GM12878 (cell line): ENCODE results near the gene NME8. TPM values are rescaled to one million over a fixed set of nuclear protein-coding genes. Genes with fewer than 3 reads are reported as not detected.

Experiments used
- ASH2L ChIP-seq: fragments of 300-600, 200-600 bp; sonication (generic); IDR thresholded peaks from 2 replicates; pipeline ENCODE4 v1.6.1; 2017; ENCODE audit warnings: low read depth, mild to moderate bottlenecking, borderline replicate concordance
- ATF7 ChIP-seq: fragments of 450-650 bp; IDR thresholded peaks from 2 replicates; pipeline ENCODE4 v1.6.1; 2016; ENCODE audit warnings: low read depth, mild to moderate bottlenecking
- BACH1 ChIP-seq: fragments of 450-650 bp; IDR thresholded peaks from 2 replicates; pipeline ENCODE4 v1.6.1; 2017; ENCODE audit warnings: mild to moderate bottlenecking, borderline replicate concordance
- BMI1 ChIP-seq: fragments of 450-650 bp; IDR thresholded peaks from 2 replicates; pipeline ENCODE4 v1.6.1; 2016; ENCODE audit warnings: mild to moderate bottlenecking, moderate library complexity, borderline replicate concordance
- CBX3 ChIP-seq: fragments of 200-600 bp; sonication (generic); IDR thresholded peaks from 2 replicates; pipeline ENCODE4 v1.6.1; 2016; ENCODE audit warnings: low read depth, borderline replicate concordance
- CHD4 ChIP-seq: fragments of 200-600 bp; sonication (generic); IDR thresholded peaks from 2 replicates; pipeline ENCODE4 v1.6.1; 2016; ENCODE audit warnings: mild to moderate bottlenecking
- GATAD2B ChIP-seq: fragments of 450-650 bp; conservative IDR thresholded peaks from 2 replicates; pipeline ENCODE4 v1.6.1; 2017; ENCODE audit warnings: low read depth, mild to moderate bottlenecking, moderate library complexity
- HCFC1 ChIP-seq: fragments of 150-350 bp; IDR thresholded peaks from 2 replicates; pipeline ENCODE4 v1.6.1; 2014; ENCODE audit warnings: low read length
- HDAC6 ChIP-seq: fragments of 200-600 bp; sonication (generic); IDR thresholded peaks from one replicate; pipeline ENCODE4 v1.8.0; 2017; ENCODE audit warnings: antibody characterized with exemption; ENCODE audit not compliant: unreplicated experiment
- IRF4 ChIP-seq: IDR thresholded peaks from 2 replicates; pipeline ENCODE4 v1.6.1; 2011; ENCODE audit warnings: low read depth, low read length
- KLF5 ChIP-seq: fragments of 450-650 bp; IDR thresholded peaks from 2 replicates; pipeline ENCODE4 v1.6.1; 2014; ENCODE audit warnings: mild to moderate bottlenecking; ENCODE audit not compliant: partially characterized antibody
- NFXL1 ChIP-seq: fragments of 450-650 bp; IDR thresholded peaks from 2 replicates; pipeline ENCODE4 v1.6.1; 2017; ENCODE audit warnings: antibody characterized with exemption, mild to moderate bottlenecking, borderline replicate concordance
- NRF1 ChIP-seq: conservative IDR thresholded peaks from 2 replicates; pipeline ENCODE4 v1.6.1; 2011; ENCODE audit warnings: mild to moderate bottlenecking, low read depth, low read length, improper control_type of control experiment
- PAX8 ChIP-seq: fragments of 450-650 bp; IDR thresholded peaks from 2 replicates; pipeline ENCODE4 v1.6.1; 2017; ENCODE audit warnings: mild to moderate bottlenecking, moderate library complexity
- PML ChIP-seq: IDR thresholded peaks from 2 replicates; pipeline ENCODE4 v1.6.1; 2012; ENCODE audit warnings: low read length, inconsistent platforms
- POLR2AphosphoS5 ChIP-seq: IDR thresholded peaks from 2 replicates; pipeline ENCODE4 v1.6.1; 2011; ENCODE audit warnings: mild to moderate bottlenecking, low read length, inconsistent platforms
- RAD21 ChIP-seq: IDR thresholded peaks from 2 replicates; pipeline ENCODE4 v1.6.1; 2011; ENCODE audit warnings: mild to moderate bottlenecking, low read depth, low read length, moderate library complexity; ENCODE audit not compliant: insufficient read depth
- RBBP5 ChIP-seq: fragments of 200-600 bp; sonication (generic); conservative IDR thresholded peaks from 2 replicates; pipeline ENCODE4 v1.6.1; 2016
- SMARCA5 ChIP-seq: fragments of 450-650 bp; IDR thresholded peaks from 2 replicates; pipeline ENCODE4 v1.6.1; 2017; ENCODE audit warnings: mild to moderate bottlenecking
- SPI1 ChIP-seq: IDR thresholded peaks from 2 replicates; pipeline ENCODE4 v1.6.1; 2011; ENCODE audit warnings: low read depth, mild to moderate bottlenecking, low read length, moderate library complexity, borderline replicate concordance; ENCODE audit not compliant: insufficient read depth
- TCF12 ChIP-seq: IDR thresholded peaks from 2 replicates; pipeline ENCODE4 v1.6.1; 2011; ENCODE audit warnings: low read depth, mild to moderate bottlenecking, low read length
- USF2 ChIP-seq: IDR thresholded peaks from 2 replicates; pipeline ENCODE4 v1.6.1; 2011; ENCODE audit warnings: low read depth, low read length, improper control_type of control experiment, borderline replicate concordance
- WRNIP1 ChIP-seq: IDR thresholded peaks from 2 replicates; pipeline ENCODE4 v1.6.1; 2011; ENCODE audit warnings: low read depth, low read length, improper control_type of control experiment, borderline replicate concordance
- YBX1 ChIP-seq: fragments of 450-650 bp; IDR thresholded peaks from 2 replicates; pipeline ENCODE4 v1.6.1; 2016; ENCODE audit warnings: antibody characterized with exemption
- ZBED1 ChIP-seq: IDR thresholded peaks from 2 replicates; pipeline ENCODE4 v1.6.1; 2016; ENCODE audit warnings: borderline replicate concordance
- polyA plus RNA-seq, 11 experiments: library from polyadenylated mRNA; depleted of rRNA in 4 of 11; unstranded in 6 of 11; stranded (reverse) in 5 of 11; fragments of >200 nt; fragmentation: Nextera tagmentation in 4 of 11; fragmentation: Illumina TruSeq in 1 of 11; extraction: Ambion mirVana in 4 of 11; extraction: Trizol in 1 of 11; gene quantifications; 1 replicate in 1 of 11; 2 replicates in 10 of 11; pipeline versions ENCODE4 v1.2.1 to v1.2.3, GENCODE V29; 2011 to 2016; ENCODE audit warnings: inconsistent platforms in 2 of 11, missing spikeins in 2 of 11, low read depth in 1 of 11
- total RNA-seq, 4 experiments: library from RNA; depleted of rRNA in 3 of 4; stranded (reverse); fragments of >200 nt in 3 of 4; fragmentation: Illumina TruSeq in 1 of 4; extraction: Trizol in 1 of 4; gene quantifications; 2 replicates each; pipeline versions ENCODE4 v1.2.1 to v1.2.3, GENCODE V29; 2013 to 2021
- TF ChIP-seq, protein P1 (sequence below): fragments of 450-650 bp; IDR thresholded peaks from 2 replicates; pipeline ENCODE4 v1.6.1; 2018; ENCODE audit warnings: mild to moderate bottlenecking, low read depth, moderate library complexity; ENCODE audit not compliant: partially characterized antibody
- TF ChIP-seq, protein P2 (sequence below): fragments of 450-650 bp; formaldehyde crosslinking; IDR thresholded peaks from 2 replicates; pipeline ENCODE4 v1.4.0; 2022; ENCODE audit warnings: mild to moderate bottlenecking, moderate library complexity

NME8 gene
- total and polyA plus RNA-seq, 10 of the 15 experiments (the other 5 are each of a cell fraction or from before 2014, with no cell fraction given) = 0.03 to 3.5 (median 0.52) TPM; not detected in 2

- TF ChIP-seq GATAD2B = peak; percentile 86
- peak; percentile 60; the same call in 1 of the 2 replicates for TF ChIP-seq SMARCA5
- TF ChIP-seq PAX8 = peak; percentile 77; the same call in 1 of the 2 replicates
- peak; percentile 60; the same call in 1 of the 2 replicates for TF ChIP-seq BACH1
- TF ChIP-seq PML = 0 out of 2 replicates have a peak, but pooled peaks have one; percentile 31
- TF ChIP-seq RAD21 = 0 out of 2 replicates have a peak, but pooled peaks have one; percentile 6
- no peak for TF ChIP-seq CHD4
- TF ChIP-seq ATF7 = peak; percentile 94
- TF ChIP-seq KLF5 = no peak
- no peak for TF ChIP-seq NRF1
- no peak for TF ChIP-seq WRNIP1
- TF ChIP-seq ASH2L = no peak
- TF ChIP-seq, protein P1, sequence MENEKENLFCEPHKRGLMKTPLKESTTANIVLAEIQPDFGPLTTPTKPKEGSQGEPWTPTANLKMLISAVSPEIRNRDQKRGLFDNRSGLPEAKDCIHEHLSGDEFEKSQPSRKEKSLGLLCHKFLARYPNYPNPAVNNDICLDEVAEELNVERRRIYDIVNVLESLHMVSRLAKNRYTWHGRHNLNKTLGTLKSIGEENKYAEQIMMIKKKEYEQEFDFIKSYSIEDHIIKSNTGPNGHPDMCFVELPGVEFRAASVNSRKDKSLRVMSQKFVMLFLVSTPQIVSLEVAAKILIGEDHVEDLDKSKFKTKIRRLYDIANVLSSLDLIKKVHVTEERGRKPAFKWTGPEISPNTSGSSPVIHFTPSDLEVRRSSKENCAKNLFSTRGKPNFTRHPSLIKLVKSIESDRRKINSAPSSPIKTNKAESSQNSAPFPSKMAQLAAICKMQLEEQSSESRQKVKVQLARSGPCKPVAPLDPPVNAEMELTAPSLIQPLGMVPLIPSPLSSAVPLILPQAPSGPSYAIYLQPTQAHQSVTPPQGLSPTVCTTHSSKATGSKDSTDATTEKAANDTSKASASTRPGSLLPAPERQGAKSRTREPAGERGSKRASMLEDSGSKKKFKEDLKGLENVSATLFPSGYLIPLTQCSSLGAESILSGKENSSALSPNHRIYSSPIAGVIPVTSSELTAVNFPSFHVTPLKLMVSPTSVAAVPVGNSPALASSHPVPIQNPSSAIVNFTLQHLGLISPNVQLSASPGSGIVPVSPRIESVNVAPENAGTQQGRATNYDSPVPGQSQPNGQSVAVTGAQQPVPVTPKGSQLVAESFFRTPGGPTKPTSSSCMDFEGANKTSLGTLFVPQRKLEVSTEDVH = no peak
- no peak for TF ChIP-seq RBBP5
- TF ChIP-seq TCF12 = 0 out of 2 replicates have a peak, but pooled peaks have one; percentile 29
- TF ChIP-seq BMI1 = peak; percentile 69; the same call in 1 of the 2 replicates
- TF ChIP-seq CBX3 = no peak
- TF ChIP-seq, protein P2, sequence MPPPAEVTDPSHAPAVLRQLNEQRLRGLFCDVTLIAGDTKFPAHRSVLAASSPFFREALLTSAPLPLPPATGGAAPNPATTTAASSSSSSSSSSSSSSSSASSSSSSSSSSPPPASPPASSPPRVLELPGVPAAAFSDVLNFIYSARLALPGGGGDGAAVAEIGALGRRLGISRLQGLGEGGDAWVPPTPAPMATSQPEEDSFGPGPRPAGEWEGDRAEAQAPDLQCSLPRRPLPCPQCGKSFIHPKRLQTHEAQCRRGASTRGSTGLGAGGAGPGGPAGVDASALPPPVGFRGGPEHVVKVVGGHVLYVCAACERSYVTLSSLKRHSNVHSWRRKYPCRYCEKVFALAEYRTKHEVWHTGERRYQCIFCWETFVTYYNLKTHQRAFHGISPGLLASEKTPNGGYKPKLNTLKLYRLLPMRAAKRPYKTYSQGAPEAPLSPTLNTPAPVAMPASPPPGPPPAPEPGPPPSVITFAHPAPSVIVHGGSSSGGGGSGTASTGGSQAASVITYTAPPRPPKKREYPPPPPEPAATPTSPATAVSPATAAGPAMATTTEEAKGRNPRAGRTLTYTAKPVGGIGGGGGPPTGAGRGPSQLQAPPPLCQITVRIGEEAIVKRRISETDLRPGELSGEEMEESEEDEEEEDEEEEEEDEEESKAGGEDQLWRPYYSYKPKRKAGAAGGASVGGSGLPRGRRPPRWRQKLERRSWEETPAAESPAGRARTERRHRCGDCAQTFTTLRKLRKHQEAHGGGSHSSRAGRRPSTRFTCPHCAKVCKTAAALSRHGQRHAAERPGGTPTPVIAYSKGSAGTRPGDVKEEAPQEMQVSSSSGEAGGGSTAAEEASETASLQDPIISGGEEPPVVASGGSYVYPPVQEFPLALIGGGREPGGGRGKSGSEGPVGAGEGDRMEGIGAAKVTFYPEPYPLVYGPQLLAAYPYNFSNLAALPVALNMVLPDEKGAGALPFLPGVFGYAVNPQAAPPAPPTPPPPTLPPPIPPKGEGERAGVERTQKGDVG = no peak
- no peak for TF ChIP-seq SPI1
- TF ChIP-seq IRF4 = no peak
- no peak for TF ChIP-seq ZBED1
- no peak for TF ChIP-seq YBX1
- TF ChIP-seq USF2 = no peak
- TF ChIP-seq HCFC1 = no peak
- no peak for TF ChIP-seq NFXL1
- no peak for TF ChIP-seq POLR2AphosphoS5
- no peak for TF ChIP-seq HDAC6
Observed at GRCh38 chr7:37815671-37816371, 32.6 kb upstream of the NME8 start (continued).
